ENCODE results near the gene LY86. TPM values are rescaled to one million over a fixed set of nuclear protein-coding genes. Genes with fewer than 3 reads are reported as not detected.

LY86 gene
- total RNA-seq, 3 donors from 2014 or later: 1.2 to 2.8 (median 1.6) TPM

- Histone ChIP-seq H3K4me1 (ENCODE audit: low read depth) (no peaks in the 10 kb centered on the region), H3K4me3 (no peak overlapping the region), H3K36me3 (ENCODE audit: low read depth) (no peaks in the 10 kb centered on the region), H3K9me3 (no peaks in the 10 kb centered on the region)
- intact Hi-C loops (cut with DNase I, micrococcal nuclease): no loop called here
- DNase-seq (no peak), ATAC-seq (no peak)
- TF ChIP-seq CTCF (IDR thresholded peaks at IDR 0.05): no peak
Observed at GRCh38 chr6:6623553-6623952, 35.0 kb downstream of the LY86 start.

- no peaks in the 10 kb centered on the region for H3K4me1 ChIP-seq (ENCODE audit: low read depth)
- no peaks in the 10 kb centered on the region for H3K36me3 ChIP-seq (ENCODE audit: low read depth)
- TF ChIP-seq CTCF (IDR thresholded peaks at IDR 0.05): no peak
- no peak overlapping the region for H3K4me3 ChIP-seq
- DNase-seq (no peak), ATAC-seq (no peak)
- intact Hi-C loops (cut with DNase I, micrococcal nuclease): no loop called here
- no peaks in the 10 kb centered on the region for H3K9me3 ChIP-seq
Observed at GRCh38 chr6:6624269-6624990, 35.9 kb downstream of the LY86 start.

- no peaks in the 10 kb centered on the region for H3K4me1 ChIP-seq (ENCODE audit: low read depth)
- intact Hi-C loops (cut with DNase I, micrococcal nuclease): no loop called here
- no peaks in the 10 kb centered on the region for H3K36me3 ChIP-seq (ENCODE audit: low read depth)
- no peak for TF ChIP-seq CTCF (IDR thresholded peaks at IDR 0.05)
- no peak for ATAC-seq
- no peak for DNase-seq
- no peak overlapping the region for H3K4me3 ChIP-seq
- H3K9me3 ChIP-seq: no peaks in the 10 kb centered on the region
Observed at GRCh38 chr6:6626187-6626586, 37.7 kb downstream of the LY86 start.

GRCh38 chr6:6629402-6629801, 40.9 kb downstream of the LY86 start:
- no peak for TF ChIP-seq CTCF (IDR thresholded peaks at IDR 0.05)
- no peak for ATAC-seq
- H3K4me1 ChIP-seq (ENCODE audit: low read depth): no peaks in the 10 kb centered on the region
- DNase-seq: no peak
- intact Hi-C loops (cut with DNase I, micrococcal nuclease): no loop called here
- no peak overlapping the region for H3K4me3 ChIP-seq
- no peaks in the 10 kb centered on the region for H3K36me3 ChIP-seq (ENCODE audit: low read depth)
- H3K9me3 ChIP-seq: no peaks in the 10 kb centered on the region

GRCh38 chr6:6631053-6631452, 42.5 kb downstream of the LY86 start:
- H3K9me3 ChIP-seq: no peaks in the 10 kb centered on the region
- intact Hi-C loops (cut with DNase I, micrococcal nuclease): no loop called here
- DNase-seq: no peak
- no peak for TF ChIP-seq CTCF (IDR thresholded peaks at IDR 0.05)
- H3K4me3 ChIP-seq: no peak overlapping the region
- no peaks in the 10 kb centered on the region for H3K4me1 ChIP-seq (ENCODE audit: low read depth)
- ATAC-seq: no peak
- no peaks in the 10 kb centered on the region for H3K36me3 ChIP-seq (ENCODE audit: low read depth)

All from mucosa of descending colon (tissue), 3 donors.